Islet of Langerhans (tissue), 1 donor: Measurements from ENCODE around the gene MITD1.
A peak's percentile ranks its signal among the peaks of the same experiment; 100 is the strongest.
"Not testable (repeated sequence)": the region's sequence is repeated elsewhere in the genome, so short reads cannot be mapped to it uniquely, and the experiment has no call there.

Experiments
- FAIRE-seq: peaks from one replicate; lab custom pipeline; 2011; peaks lifted over from hg19 to GRCh38; lab: Jason Lieb, UNC

MITD1 gene

GRCh38 chr2:99180755-99181623, at the start of gene MITD1, which contains the start of gene MRPL30:
TSS of gene MITD1 (minus strand) at chr2:99181058. CDS start at chr2:99180981, 77 bp downstream.
TSS of gene MRPL30 (plus strand) at chr2:99181184. CDS start at chr2:99186204, 5,020 bp downstream.
- peak; percentile 24 for FAIRE-seq

GRCh38 chr2:99217929-99218501, 37.2 kb upstream of the MITD1 start:
- FAIRE-seq, result no peak

GRCh38 chr2:99216096-99216495, 35.2 kb upstream of the MITD1 start:
- FAIRE-seq, result no peak

- no peak for FAIRE-seq
These were observed 24.6 kb upstream of the MITD1 start for GRCh38 chr2:99205491-99205890.

GRCh38 chr2:99201959-99202678, 21.3 kb upstream of the MITD1 start:
- no peak for FAIRE-seq

GRCh38 chr2:99200076-99200800, 19.4 kb upstream of the MITD1 start:
- FAIRE-seq, result no peak

GRCh38 chr2:99198103-99198841, 17.4 kb upstream of the MITD1 start:
- FAIRE-seq, result no peak

GRCh38 chr2:99192364-99192763, 11.5 kb upstream of the MITD1 start:
- FAIRE-seq, result not testable (repeated sequence)

GRCh38 chr2:99190548-99190947, 9.7 kb upstream of the MITD1 start:
- FAIRE-seq, result no peak

- no peak for FAIRE-seq
These were observed 7.5 kb upstream of the MITD1 start for GRCh38 chr2:99188357-99188756.

- FAIRE-seq, result no peak
These were observed 6.2 kb upstream of the MITD1 start for GRCh38 chr2:99187011-99187410.

GRCh38 chr2:99184811-99185210, 4.0 kb upstream of the MITD1 start:
- no peak for FAIRE-seq

- no peak for FAIRE-seq
These were observed 2.2 kb upstream of the MITD1 start for GRCh38 chr2:99183025-99183424.

GRCh38 chr2:99181624-99182000, 754 bp upstream of the MITD1 start:
- no peak for FAIRE-seq

- peak; percentile 21 for FAIRE-seq
These were observed 9.3 kb downstream of the MITD1 start for GRCh38 chr2:99171377-99172140.

GRCh38 chr2:99169534-99169933, 11.3 kb downstream of the MITD1 start:
- FAIRE-seq, result no peak

- no peak for FAIRE-seq
These were observed 14.6 kb downstream of the MITD1 start for GRCh38 chr2:99166218-99166617.

GRCh38 chr2:99159594-99159993, 21.3 kb downstream of the MITD1 start:
- no peak for FAIRE-seq

GRCh38 chr2:99158599-99158998, 22.3 kb downstream of the MITD1 start:
- FAIRE-seq, result no peak

- no peak for FAIRE-seq
These were observed 24.0 kb downstream of the MITD1 start for GRCh38 chr2:99156891-99157290.
